ENCODE measurements around the gene ATXN1.

- no peak for TF ChIP-seq CTCF (IDR thresholded peaks at IDR 0.05; ENCODE audit: insufficient read depth, low read length)
- TF ChIP-seq REST (IDR thresholded peaks at IDR 0.05; ENCODE audit: insufficient replicate concordance, low read depth) = no peak
- no peak for TF ChIP-seq GABPA (IDR thresholded peaks at IDR 0.05; ENCODE audit: low read depth)
- TF ChIP-seq POLR2AphosphoS5 (IDR thresholded peaks at IDR 0.05; ENCODE audit: low read depth) = no peak
- no peak for TF ChIP-seq SPI1 (IDR thresholded peaks at IDR 0.05; ENCODE audit: borderline replicate concordance, low read depth)
Observed at GRCh38 chr6:16504609-16505008, 256.7 kb downstream of the ATXN1 start.

All from HL-60 (cell line).